Measurements from ENCODE around the gene ANO2.

ANO2 gene

DNA sequence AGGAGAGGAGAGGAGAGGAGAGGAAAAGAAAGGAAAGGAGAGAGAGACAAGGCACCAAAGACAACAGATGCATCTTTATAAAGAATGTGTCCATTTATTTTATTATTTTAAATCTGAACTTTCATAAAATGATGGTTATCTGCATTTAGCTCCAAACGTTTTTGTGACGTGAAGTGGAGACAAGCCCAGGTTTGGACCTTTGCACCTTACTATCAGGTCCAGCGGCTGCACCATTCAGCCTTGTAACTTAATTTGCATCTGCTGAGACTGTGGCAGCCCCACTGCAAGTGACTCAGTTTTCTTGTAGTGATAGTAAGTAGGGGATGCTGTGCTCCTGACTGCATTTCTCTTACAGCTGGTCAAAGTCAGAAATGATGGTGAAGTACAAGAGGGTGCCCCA is 382.5 kb downstream of the ANO2 start:
- H3K36me3 ChIP-seq (ENCODE audit: insufficient read depth) = no peaks in the 10 kb centered on the region
- no peaks in the 10 kb centered on the region for H4K20me1 ChIP-seq (ENCODE audit: insufficient read depth)
- TF ChIP-seq CTCF (conservative IDR thresholded peaks at IDR 0.05; ENCODE audit: low read depth, low read length) = no peak
- H3K27ac ChIP-seq = no peak overlapping the region
- no peak overlapping the region for H3K9ac ChIP-seq
- no peak overlapping the region for H2AFZ ChIP-seq (ENCODE audit: low read depth)
- H3K4me3 ChIP-seq (IDR thresholded peaks at IDR 0.05; ENCODE audit: insufficient read depth, low read depth, low read length) = no peak overlapping the region
- H3K27me3 ChIP-seq (ENCODE audit: insufficient read depth, low read depth) = no peaks in the 10 kb centered on the region
- H3K79me2 ChIP-seq (ENCODE audit: insufficient read depth, low read depth) = no peaks in the 10 kb centered on the region
- no peaks in the 10 kb centered on the region for H3K4me1 ChIP-seq (ENCODE audit: low read depth, poor library complexity, severe bottlenecking)
- H3K4me2 ChIP-seq = no peak overlapping the region

- Histone ChIP-seq H3K36me3 (ENCODE audit: insufficient read depth) (no peaks in the 10 kb centered on the region), H3K4me1 (ENCODE audit: low read depth, poor library complexity, severe bottlenecking) (no peaks in the 10 kb centered on the region), H3K79me2 (ENCODE audit: insufficient read depth, low read depth) (no peaks in the 10 kb centered on the region), H3K9ac (no peak overlapping the region), H4K20me1 (ENCODE audit: insufficient read depth) (no peaks in the 10 kb centered on the region), H3K27ac (no peak overlapping the region), H3K4me3 (IDR thresholded peaks at IDR 0.05; ENCODE audit: insufficient read depth, low read depth, low read length) (no peak overlapping the region), H3K27me3 (ENCODE audit: insufficient read depth, low read depth) (no peaks in the 10 kb centered on the region), H2AFZ (ENCODE audit: low read depth) (no peak overlapping the region), H3K4me2 (no peak overlapping the region)
- TF ChIP-seq CTCF (conservative IDR thresholded peaks at IDR 0.05; ENCODE audit: low read depth, low read length) = no peak
These were observed 383.2 kb downstream of the ANO2 start for GRCh38 chr12:5561846-5562245.

- no peaks in the 10 kb centered on the region for H4K20me1 ChIP-seq (ENCODE audit: insufficient read depth)
These were observed 384.0 kb downstream of the ANO2 start for GRCh38 chr12:5561057-5561456.

GRCh38 chr12:5560265-5560664 is 384.8 kb downstream of the ANO2 start:
- no peaks in the 10 kb centered on the region for H3K79me2 ChIP-seq (ENCODE audit: insufficient read depth, low read depth)
- H3K9ac ChIP-seq = no peak overlapping the region
- H3K4me2 ChIP-seq = no peak overlapping the region
- H2AFZ ChIP-seq (ENCODE audit: low read depth) = no peak overlapping the region
- H3K4me3 ChIP-seq (IDR thresholded peaks at IDR 0.05; ENCODE audit: insufficient read depth, low read depth, low read length) = no peak overlapping the region
- H3K27ac ChIP-seq = no peak overlapping the region
- no peak for TF ChIP-seq CTCF (conservative IDR thresholded peaks at IDR 0.05; ENCODE audit: low read depth, low read length)
- H3K36me3 ChIP-seq (ENCODE audit: insufficient read depth) = no peaks in the 10 kb centered on the region
- H4K20me1 ChIP-seq (ENCODE audit: insufficient read depth) = no peaks in the 10 kb centered on the region
- H3K4me1 ChIP-seq (ENCODE audit: low read depth, poor library complexity, severe bottlenecking) = no peaks in the 10 kb centered on the region
- H3K27me3 ChIP-seq (ENCODE audit: insufficient read depth, low read depth) = no peaks in the 10 kb centered on the region

More at GRCh38 chr12:5561057-5561456, 384.0 kb downstream of the ANO2 start:
- H2AFZ ChIP-seq (ENCODE audit: low read depth) = no peak overlapping the region
- H3K9ac ChIP-seq = no peak overlapping the region
- no peaks in the 10 kb centered on the region for H3K36me3 ChIP-seq (ENCODE audit: insufficient read depth)
- H3K27me3 ChIP-seq (ENCODE audit: insufficient read depth, low read depth) = no peaks in the 10 kb centered on the region
- no peaks in the 10 kb centered on the region for H3K4me1 ChIP-seq (ENCODE audit: low read depth, poor library complexity, severe bottlenecking)
- no peak overlapping the region for H3K4me2 ChIP-seq
- no peaks in the 10 kb centered on the region for H3K79me2 ChIP-seq (ENCODE audit: insufficient read depth, low read depth)
- H3K4me3 ChIP-seq (IDR thresholded peaks at IDR 0.05; ENCODE audit: insufficient read depth, low read depth, low read length) = no peak overlapping the region
- no peak for TF ChIP-seq CTCF (conservative IDR thresholded peaks at IDR 0.05; ENCODE audit: low read depth, low read length)
- no peak overlapping the region for H3K27ac ChIP-seq
